Spleen (tissue), 7 donors: ENCODE data around the gene CALHM4.

ENCODE experiments used
- POLR2A ChIP-seq, 3 donors: fragments of 450-650 bp; IDR thresholded peaks; one replicate each; pipeline ENCODE4 v1.5.1; 2017; ENCODE audit warnings: antibody characterized with exemption in 3 of 3, mild to moderate bottlenecking in 1 of 3
- TF ChIP-seq, protein P1 (sequence below), 11 experiments: fragments of 200-600 bp in 7 of 11; fragments of 450-650 bp in 4 of 11; sonication (generic) in 4 of 11; IDR thresholded peaks in 8 of 11; conservative IDR thresholded peaks in 3 of 11; 1 replicate in 7 of 11; 2 replicates in 4 of 11; pipeline versions ENCODE4 v1.4.0 to v1.8.0; 2016 to 2021; ENCODE audit warnings: antibody characterized with exemption in 11 of 11, inconsistent platforms in 4 of 11, mild to moderate bottlenecking in 1 of 11
- donor health status: DM: no; HTN: no; CAD: no; lungs with moderate emphysema.
- donor health status: DM: no; HTN: no; CAD: no.
- donor health status: DM: no; HTN: no; CAD: no.

DNA sequence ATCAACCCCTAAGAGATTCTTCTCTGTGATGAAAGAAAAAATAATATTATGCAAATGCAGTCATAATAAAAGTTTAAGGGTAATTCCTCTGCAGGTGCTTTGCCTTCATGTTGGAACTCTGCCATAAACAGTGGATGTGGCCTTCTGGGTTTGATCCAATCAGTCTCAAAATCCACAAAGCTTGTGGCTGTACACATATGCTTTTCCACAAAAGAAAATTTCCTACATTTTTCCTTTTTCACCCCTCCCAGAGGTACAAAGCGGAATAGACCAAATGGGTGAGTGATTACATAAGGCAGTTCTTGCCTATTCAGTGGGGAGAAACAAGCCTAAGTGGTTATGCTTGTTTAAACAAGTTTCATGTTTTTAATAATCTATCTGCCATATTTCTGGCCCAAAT is 25.4 kb upstream of the CALHM4 start:
- TF ChIP-seq, protein P1, sequence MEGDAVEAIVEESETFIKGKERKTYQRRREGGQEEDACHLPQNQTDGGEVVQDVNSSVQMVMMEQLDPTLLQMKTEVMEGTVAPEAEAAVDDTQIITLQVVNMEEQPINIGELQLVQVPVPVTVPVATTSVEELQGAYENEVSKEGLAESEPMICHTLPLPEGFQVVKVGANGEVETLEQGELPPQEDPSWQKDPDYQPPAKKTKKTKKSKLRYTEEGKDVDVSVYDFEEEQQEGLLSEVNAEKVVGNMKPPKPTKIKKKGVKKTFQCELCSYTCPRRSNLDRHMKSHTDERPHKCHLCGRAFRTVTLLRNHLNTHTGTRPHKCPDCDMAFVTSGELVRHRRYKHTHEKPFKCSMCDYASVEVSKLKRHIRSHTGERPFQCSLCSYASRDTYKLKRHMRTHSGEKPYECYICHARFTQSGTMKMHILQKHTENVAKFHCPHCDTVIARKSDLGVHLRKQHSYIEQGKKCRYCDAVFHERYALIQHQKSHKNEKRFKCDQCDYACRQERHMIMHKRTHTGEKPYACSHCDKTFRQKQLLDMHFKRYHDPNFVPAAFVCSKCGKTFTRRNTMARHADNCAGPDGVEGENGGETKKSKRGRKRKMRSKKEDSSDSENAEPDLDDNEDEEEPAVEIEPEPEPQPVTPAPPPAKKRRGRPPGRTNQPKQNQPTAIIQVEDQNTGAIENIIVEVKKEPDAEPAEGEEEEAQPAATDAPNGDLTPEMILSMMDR (IDR thresholded peaks at IDR 0.05 in 8 of 11, conservative IDR thresholded peaks at IDR 0.05 in 3 of 11) = no peak
- TF ChIP-seq POLR2A (IDR thresholded peaks at IDR 0.05) = no peak
